HG02678 (cell line): ENCODE results near the gene TMPRSS3.

Source experiments
- ATAC-seq: cut with Tn5 transposase; IDR thresholded peaks from one replicate; pipeline ENCODE4 v1.9.1; 2021; ENCODE audit warnings: mild to moderate bottlenecking, moderate library complexity; ENCODE audit not compliant: unreplicated experiment

The TMPRSS3 gene

GRCh38 chr21:42429021-42429420 is 33.2 kb upstream of the TMPRSS3 start:
- no peak for ATAC-seq

- no peak for ATAC-seq
These were observed 32.1 kb upstream of the TMPRSS3 start for GRCh38 chr21:42427809-42428419.

- no peak for ATAC-seq
These were observed 31.1 kb upstream of the TMPRSS3 start for GRCh38 chr21:42426876-42427480.

GRCh38 chr21:42426424-42426823 is 30.6 kb upstream of the TMPRSS3 start:
- no peak for ATAC-seq

- ATAC-seq = no peak
These were observed 29.7 kb upstream of the TMPRSS3 start for GRCh38 chr21:42425591-42425990.

GRCh38 chr21:42424914-42425541 is 29.2 kb upstream of the TMPRSS3 start:
- ATAC-seq = no peak

- no peak for ATAC-seq
These were observed 27.8 kb upstream of the TMPRSS3 start for GRCh38 chr21:42423685-42424084.

GRCh38 chr21:42423197-42423675 is 27.4 kb upstream of the TMPRSS3 start:
- peak; percentile 58 for ATAC-seq

GRCh38 chr21:42421018-42421793 is 25.4 kb upstream of the TMPRSS3 start:
- no peak for ATAC-seq

GRCh38 chr21:42419845-42420244 is 24.0 kb upstream of the TMPRSS3 start:
- no peak for ATAC-seq

- no peak for ATAC-seq
These were observed 23.0 kb upstream of the TMPRSS3 start for GRCh38 chr21:42418886-42419285.

GRCh38 chr21:42417533-42417932 is 21.7 kb upstream of the TMPRSS3 start:
- no peak for ATAC-seq

- ATAC-seq = peak; percentile 62
These were observed 19.3 kb upstream of the TMPRSS3 start for GRCh38 chr21:42414928-42415769.

- no peak for ATAC-seq
These were observed 18.7 kb upstream of the TMPRSS3 start for GRCh38 chr21:42414553-42414927.

GRCh38 chr21:42414066-42414465 is 18.2 kb upstream of the TMPRSS3 start:
- no peak for ATAC-seq

GRCh38 chr21:42413500-42413899 is 17.6 kb upstream of the TMPRSS3 start:
- no peak for ATAC-seq

- ATAC-seq = no peak
These were observed 17.2 kb upstream of the TMPRSS3 start for GRCh38 chr21:42413093-42413492.

- no peak for ATAC-seq
These were observed 16.7 kb upstream of the TMPRSS3 start for GRCh38 chr21:42412636-42412933.

GRCh38 chr21:42411891-42412635 is 16.2 kb upstream of the TMPRSS3 start:
- ATAC-seq = no peak

- no peak for ATAC-seq
These were observed 15.5 kb upstream of the TMPRSS3 start for GRCh38 chr21:42411197-42411869.
